Stimulated activated naive B cell treated with anti-CD40 and anti-IgM and Interleukin-4, amounts not matched to agents 10 μg/mL and 1 μg/mL and 100 μg/mL, for 72 hours (primary cell): ENCODE measurements around the gene DNMT3B.
"Not testable (repeated sequence)": the region's sequence is repeated elsewhere in the genome, so short reads cannot be mapped to it uniquely, and the experiment has no call there.

ENCODE experiments used
- ATAC-seq, 2 donors: fragments of 150-1000 bp; cut with Tn5 transposase; replicated peaks; 2 replicates each; pipeline ENCODE4 v1.10.0; 2021; ENCODE audit warnings: moderate library complexity in 1 of 2
- DNase-seq: peaks from one replicate; pipeline ENCODE4 v3.0.0; 2021
- H3K27ac Mint-ChIP-seq: one replicate; pipeline ENCODE4 v1.8.0; 2022; ENCODE audit warnings: mild to moderate bottlenecking, mixed read lengths
- H3K27me3 Mint-ChIP-seq, 2 donors: one replicate each; pipeline ENCODE4 v1.8.0; 2022; ENCODE audit warnings: mixed read lengths in 2 of 2
- H3K36me3 Mint-ChIP-seq, 2 donors: one replicate each; pipeline ENCODE4 v1.8.0; 2022; ENCODE audit warnings: mixed read lengths in 2 of 2, mild to moderate bottlenecking in 1 of 2
- H3K4me1 Mint-ChIP-seq, 2 donors: one replicate each; pipeline ENCODE4 v1.8.0; 2022; ENCODE audit warnings: mixed read lengths in 2 of 2, mild to moderate bottlenecking in 1 of 2
- H3K4me3 Mint-ChIP-seq, 2 donors: one replicate each; pipeline ENCODE4 v1.8.0; 2022; ENCODE audit warnings: mild to moderate bottlenecking in 2 of 2, mixed read lengths in 2 of 2, moderate library complexity in 1 of 2
- H3K9me3 Mint-ChIP-seq, 2 donors: one replicate each; pipeline ENCODE4 v1.8.0; 2022; ENCODE audit warnings: mixed read lengths in 2 of 2, mild to moderate bottlenecking in 1 of 2

DNMT3B gene

DNA sequence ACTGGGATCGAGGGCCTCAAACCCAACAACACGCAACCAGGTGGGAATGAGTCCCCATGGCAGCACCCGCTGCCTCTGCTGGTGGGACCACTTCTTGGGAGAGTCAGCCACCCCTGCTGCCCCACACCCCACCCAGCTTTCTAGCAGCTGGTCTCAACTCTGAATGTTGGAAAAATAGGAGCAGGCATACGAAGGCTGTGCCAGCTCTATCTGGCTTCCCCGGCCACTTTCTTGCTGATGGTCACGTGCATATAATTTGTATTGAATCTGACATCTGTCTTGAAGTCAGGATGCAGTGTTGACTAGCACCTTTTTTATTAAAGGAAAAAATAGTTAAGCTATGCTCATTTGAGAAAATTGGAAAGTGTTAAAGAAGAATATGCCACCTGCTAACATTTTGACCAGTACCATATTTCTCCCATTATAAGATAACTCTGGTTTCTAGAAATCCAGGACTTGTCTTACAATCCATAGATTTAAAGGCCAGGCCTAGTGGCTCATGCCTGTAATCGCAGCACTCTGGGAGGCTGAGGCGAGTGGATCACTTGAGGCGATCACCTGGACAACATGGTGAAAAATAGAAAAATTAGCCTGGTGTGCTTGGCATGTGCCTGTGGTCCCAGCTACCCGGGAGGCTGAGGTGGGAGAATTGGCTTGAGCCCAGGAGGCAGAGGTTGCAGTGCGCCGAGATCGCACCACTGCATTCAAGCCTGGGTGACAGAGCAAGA, 30.7 kb downstream of the DNMT3B start:
- no peaks in the 10 kb centered on the region for H3K36me3 Mint-ChIP-seq
- DNase-seq: no peak
- H3K9me3 Mint-ChIP-seq: no peaks in the 10 kb centered on the region
- H3K27ac Mint-ChIP-seq: peak overlapping the region; percentile 47
- peak overlapping the region; percentile 25 to 30 for H3K4me3 Mint-ChIP-seq
- ATAC-seq: peak in 1 of 2 donors; percentile 1
- no peaks in the 10 kb centered on the region for H3K27me3 Mint-ChIP-seq
- peaks cover 40 to 53% of the 10 kb centered on the region in 2 donors for H3K4me1 Mint-ChIP-seq

DNA sequence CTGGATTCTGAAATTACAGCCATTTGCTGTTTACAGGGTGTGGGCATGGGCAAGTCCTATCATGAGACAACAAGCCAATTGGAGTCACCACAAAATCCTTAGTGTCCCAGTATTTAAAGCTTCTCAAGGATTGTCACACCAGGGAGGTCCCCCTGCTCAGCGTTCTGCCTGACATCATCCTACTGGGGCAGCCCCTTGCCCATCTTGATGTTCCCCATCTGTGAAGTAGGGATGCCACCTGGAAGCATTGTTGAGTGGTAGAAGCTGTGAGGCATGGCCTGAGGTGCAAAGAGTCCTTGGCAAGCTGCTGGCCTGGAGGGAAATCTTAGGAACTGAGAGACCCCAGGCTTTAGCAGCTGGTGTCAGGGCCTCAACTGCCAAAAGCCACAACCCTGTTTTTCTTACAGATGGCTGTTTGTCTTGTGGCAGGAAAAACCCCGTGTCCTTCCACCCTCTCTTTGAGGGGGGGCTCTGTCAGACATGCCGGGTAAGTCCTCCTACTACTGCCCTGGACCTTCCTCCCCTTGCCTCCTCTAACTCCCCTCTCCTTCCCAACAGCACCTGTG, 34.3 kb downstream of the DNMT3B start:
- no peak overlapping the region for H3K4me3 Mint-ChIP-seq
- H3K27me3 Mint-ChIP-seq: no peaks in the 10 kb centered on the region
- no peaks in the 10 kb centered on the region for H3K36me3 Mint-ChIP-seq
- H3K27ac Mint-ChIP-seq: no peak overlapping the region
- no peak for DNase-seq
- no peaks in the 10 kb centered on the region for H3K9me3 Mint-ChIP-seq
- ATAC-seq: no peak
- H3K4me1 Mint-ChIP-seq: peaks cover 28 to 36% of the 10 kb centered on the region in 2 donors

DNA sequence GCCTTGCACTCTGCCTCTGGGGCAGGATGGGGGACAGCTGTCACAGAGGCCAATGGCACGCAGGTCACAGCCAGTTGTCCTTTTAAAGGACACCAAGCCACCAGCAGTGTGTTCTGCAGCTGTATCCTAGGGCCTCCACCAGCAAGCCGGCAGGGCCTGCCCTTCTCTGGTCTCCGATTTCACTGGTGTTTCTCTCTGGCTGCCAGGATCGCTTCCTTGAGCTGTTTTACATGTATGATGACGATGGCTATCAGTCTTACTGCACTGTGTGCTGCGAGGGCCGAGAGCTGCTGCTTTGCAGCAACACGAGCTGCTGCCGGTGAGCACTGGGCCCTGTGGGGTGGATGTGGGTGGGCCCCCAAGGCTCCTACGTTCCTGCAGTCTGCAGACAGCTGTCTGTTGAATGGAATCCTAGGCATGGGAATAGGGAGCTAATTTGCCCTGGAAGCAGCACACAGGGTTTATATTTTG, 34.8 kb downstream of the DNMT3B start:
- H3K9me3 Mint-ChIP-seq: no peaks in the 10 kb centered on the region
- peak overlapping the region; percentile 7 for H3K27ac Mint-ChIP-seq
- no peaks in the 10 kb centered on the region for H3K36me3 Mint-ChIP-seq
- no peak for DNase-seq
- H3K4me1 Mint-ChIP-seq: peaks cover 22 to 30% of the 10 kb centered on the region in 2 donors
- H3K27me3 Mint-ChIP-seq: no peaks in the 10 kb centered on the region
- H3K4me3 Mint-ChIP-seq: no peak overlapping the region
- ATAC-seq: no peak

DNA sequence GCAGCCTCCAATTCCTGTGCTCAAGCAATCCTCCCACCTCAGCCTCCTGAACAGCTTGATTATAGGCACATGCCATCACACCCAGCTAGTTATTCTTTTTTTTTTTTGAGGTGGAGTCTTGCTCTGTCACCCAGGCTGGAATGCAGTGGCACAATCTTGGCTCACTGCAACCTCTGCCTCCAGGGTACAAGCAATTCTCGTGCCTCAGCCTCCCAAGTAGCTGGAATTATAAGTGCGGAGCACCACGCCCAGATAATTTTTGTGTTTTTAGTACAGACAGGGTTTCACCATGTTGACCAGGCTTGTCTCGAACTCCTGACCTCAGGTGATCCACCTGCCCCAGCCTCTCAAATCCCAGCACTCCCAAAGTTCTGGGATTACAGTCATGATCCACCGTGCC, 35.4 kb downstream of the DNMT3B start:
- not testable (repeated sequence) for H3K36me3 Mint-ChIP-seq, H3K9me3 Mint-ChIP-seq, DNase-seq, H3K4me3 Mint-ChIP-seq, ATAC-seq, H3K27ac Mint-ChIP-seq, H3K27me3 Mint-ChIP-seq
- H3K4me1 Mint-ChIP-seq: peaks cover 17 to 25% of the 10 kb centered on the region in 2 donors

DNA sequence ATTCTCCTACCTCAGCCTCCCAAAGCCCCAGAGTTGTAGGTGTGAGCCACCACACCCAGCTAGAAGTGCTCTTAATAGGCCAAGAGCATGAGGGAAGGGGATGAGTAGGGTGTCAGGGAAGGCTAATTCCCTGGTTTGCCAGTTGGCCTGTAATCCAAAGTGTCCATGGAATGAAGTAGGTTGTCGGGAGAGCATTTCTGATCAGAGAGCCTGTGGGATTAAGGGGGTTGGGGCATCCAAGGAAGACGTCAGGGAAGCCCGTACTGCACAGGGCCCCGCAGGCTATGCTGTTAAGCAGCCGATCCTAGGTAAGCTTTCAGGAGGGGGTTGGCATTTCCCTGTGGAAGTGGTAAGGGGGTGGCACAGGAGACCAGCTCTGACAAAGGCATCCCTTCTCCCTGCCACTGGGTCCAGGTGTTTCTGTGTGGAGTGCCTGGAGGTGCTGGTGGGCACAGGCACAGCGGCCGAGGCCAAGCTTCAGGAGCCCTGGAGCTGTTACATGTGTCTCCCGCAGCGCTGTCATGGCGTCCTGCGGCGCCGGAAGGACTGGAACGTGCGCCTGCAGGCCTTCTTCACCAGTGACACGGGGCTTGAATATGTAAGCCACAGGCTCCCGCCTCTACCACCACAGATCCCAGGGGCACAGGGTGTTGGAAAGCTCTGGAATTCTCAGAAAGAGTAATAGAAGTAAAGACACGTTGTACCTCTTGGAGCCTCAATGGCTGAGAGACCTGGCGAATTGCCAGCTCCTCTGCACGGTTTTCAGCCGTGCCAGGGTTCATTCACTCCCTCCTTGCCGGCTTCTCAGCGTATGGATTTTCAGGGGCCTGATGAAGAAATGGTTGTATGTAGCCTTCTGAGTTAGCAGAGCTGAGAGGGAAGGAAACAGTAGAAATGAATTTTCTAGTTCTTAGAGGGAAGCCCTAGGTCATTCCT, 36.1 kb downstream of the DNMT3B start:
- peak overlapping the region; percentile 67 for H3K27ac Mint-ChIP-seq
- H3K36me3 Mint-ChIP-seq: no peaks in the 10 kb centered on the region
- peaks cover 13 to 17% of the 10 kb centered on the region in 2 donors for H3K4me1 Mint-ChIP-seq
- no peak overlapping the region for H3K4me3 Mint-ChIP-seq
- no peaks in the 10 kb centered on the region for H3K27me3 Mint-ChIP-seq
- H3K9me3 Mint-ChIP-seq: no peaks in the 10 kb centered on the region
- no peak for DNase-seq
- no peak for ATAC-seq

DNA sequence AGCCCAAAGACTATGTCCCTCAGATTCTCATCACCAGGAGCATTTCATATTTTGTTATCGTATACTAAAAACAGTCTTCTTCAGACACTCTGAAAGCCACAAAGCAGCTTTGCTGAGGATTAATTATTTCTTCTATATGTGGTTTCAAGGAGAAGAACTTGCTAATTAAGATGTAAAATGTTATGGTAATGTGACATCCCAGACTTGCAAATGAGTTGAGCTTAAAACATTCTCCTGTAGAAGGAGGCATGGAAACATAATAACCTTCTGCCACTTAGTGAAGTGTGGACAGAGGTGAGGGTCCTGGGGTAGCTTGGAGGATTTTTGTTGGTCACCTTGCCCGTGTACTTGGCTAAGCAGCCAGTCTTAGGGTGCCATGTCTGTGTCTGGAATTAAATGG, 40.9 kb downstream of the DNMT3B start:
- H3K27me3 Mint-ChIP-seq: no peaks in the 10 kb centered on the region
- no peak overlapping the region for H3K4me3 Mint-ChIP-seq
- H3K9me3 Mint-ChIP-seq: no peaks in the 10 kb centered on the region
- H3K36me3 Mint-ChIP-seq: no peaks in the 10 kb centered on the region
- DNase-seq (no peak), ATAC-seq (no peak)
- no peak overlapping the region for H3K27ac Mint-ChIP-seq
- H3K4me1 Mint-ChIP-seq: no peaks in the 10 kb centered on the region

DNA sequence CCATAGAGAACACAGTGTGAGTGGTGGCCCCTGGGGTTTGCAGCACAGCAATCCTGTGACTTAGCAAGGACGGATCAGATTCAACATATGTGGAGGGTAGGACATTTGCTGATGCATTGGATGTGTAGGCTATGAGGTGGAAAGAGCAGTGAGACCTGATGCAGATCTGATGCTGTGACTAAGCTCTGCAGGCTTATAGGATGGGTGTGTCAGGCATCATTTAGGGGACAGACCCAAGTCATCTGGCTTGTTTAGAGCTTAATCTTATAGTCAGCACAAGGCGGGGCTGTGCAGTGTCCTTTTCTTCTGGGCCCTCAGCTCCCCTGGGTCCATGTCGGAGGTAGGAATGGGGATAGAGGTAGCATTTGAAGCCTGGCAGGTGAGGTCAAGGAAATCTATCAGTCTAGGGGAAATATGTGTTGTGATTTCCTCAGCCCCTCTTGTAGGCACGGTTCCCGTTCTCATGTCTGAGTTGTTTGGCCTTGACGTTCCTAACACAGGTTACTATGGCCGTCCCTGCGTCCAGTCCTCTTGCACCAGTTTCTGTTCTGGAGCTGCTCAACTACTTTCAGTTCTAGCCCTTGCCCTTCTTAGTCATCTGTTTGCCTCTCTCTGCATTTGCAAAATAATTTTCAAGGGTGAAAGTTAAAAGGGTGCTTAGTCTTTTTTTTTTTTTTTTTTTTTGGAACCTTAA, 42.0 kb downstream of the DNMT3B start:
- H3K27ac Mint-ChIP-seq: no peak overlapping the region
- H3K4me3 Mint-ChIP-seq: no peak overlapping the region
- no peaks in the 10 kb centered on the region for H3K27me3 Mint-ChIP-seq
- no peak for ATAC-seq
- H3K4me1 Mint-ChIP-seq: no peaks in the 10 kb centered on the region
- no peak for DNase-seq
- no peaks in the 10 kb centered on the region for H3K36me3 Mint-ChIP-seq
- no peaks in the 10 kb centered on the region for H3K9me3 Mint-ChIP-seq

DNA sequence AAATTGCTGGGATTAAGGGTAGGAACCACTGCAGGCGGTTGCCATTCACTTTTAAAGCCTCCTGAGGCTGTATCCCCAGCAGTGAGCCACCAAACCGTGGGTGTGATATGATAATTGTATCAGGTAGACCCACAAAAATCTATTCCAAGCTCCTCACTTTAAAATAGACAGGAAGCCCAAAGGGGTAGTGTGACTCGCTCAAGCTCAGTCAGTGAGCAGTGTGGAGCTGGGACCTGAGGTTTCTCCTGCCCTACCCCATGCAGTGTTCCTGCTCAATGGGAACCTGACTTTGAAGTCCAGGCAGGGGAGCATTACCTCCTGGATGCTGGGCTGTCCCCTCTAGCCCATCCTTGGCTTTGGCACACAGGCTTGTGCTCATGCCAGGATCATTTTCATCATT, 42.6 kb downstream of the DNMT3B start:
- no peak for ATAC-seq
- Mint-ChIP-seq H3K9me3 (no peaks in the 10 kb centered on the region), H3K27ac (no peak overlapping the region), H3K27me3 (no peaks in the 10 kb centered on the region), H3K36me3 (no peaks in the 10 kb centered on the region), H3K4me1 (no peaks in the 10 kb centered on the region), H3K4me3 (no peak overlapping the region)
- no peak for DNase-seq

DNA sequence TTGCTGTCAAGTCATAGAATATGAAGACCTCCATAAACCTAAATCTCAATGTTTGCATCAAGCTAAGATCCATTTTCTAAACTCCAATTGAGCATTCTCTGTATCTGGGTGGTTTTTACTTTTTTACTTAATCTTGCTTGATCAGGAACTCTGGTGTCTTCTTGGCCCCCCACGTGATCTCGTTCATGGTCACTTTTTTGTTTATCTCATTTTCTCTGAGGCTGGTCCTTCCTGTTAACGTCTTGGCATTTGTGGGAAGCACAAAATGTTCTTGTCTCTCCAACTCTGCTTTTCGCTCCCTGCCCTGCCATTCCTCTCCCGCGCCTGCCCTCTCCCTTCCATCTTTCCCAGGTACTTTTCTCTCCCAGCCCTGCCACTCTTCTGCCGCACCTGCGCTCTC, 43.5 kb downstream of the DNMT3B start:
- no peaks in the 10 kb centered on the region for H3K27me3 Mint-ChIP-seq
- no peaks in the 10 kb centered on the region for H3K4me1 Mint-ChIP-seq
- DNase-seq (no peak), ATAC-seq (no peak)
- no peaks in the 10 kb centered on the region for H3K9me3 Mint-ChIP-seq
- H3K4me3 Mint-ChIP-seq: no peak overlapping the region
- H3K36me3 Mint-ChIP-seq: no peaks in the 10 kb centered on the region
- no peak overlapping the region for H3K27ac Mint-ChIP-seq

DNA sequence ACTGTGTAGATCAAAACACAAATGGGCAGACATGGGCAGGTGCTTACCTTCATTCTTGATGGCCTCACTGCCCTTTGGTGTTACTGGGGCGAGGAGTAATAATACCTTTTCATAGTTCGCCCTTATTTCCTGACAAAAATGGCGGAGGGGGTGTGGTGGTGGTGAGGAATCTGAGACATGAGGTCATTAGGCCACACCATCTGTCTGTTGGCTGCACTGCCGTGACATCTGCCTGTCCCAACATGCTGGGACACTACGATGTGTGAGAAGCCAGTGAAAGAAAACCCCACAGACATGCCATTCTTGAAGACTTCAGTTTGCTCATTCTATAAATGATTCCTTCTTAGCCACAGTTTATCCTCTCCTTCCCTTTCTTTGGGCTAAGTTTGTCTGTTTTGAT, 44.2 kb downstream of the DNMT3B start:
- no peak overlapping the region for H3K4me3 Mint-ChIP-seq
- no peak for ATAC-seq
- no peaks in the 10 kb centered on the region for H3K27me3 Mint-ChIP-seq
- H3K9me3 Mint-ChIP-seq: no peaks in the 10 kb centered on the region
- H3K4me1 Mint-ChIP-seq: no peaks in the 10 kb centered on the region
- no peak for DNase-seq
- no peak overlapping the region for H3K27ac Mint-ChIP-seq
- no peaks in the 10 kb centered on the region for H3K36me3 Mint-ChIP-seq

DNA sequence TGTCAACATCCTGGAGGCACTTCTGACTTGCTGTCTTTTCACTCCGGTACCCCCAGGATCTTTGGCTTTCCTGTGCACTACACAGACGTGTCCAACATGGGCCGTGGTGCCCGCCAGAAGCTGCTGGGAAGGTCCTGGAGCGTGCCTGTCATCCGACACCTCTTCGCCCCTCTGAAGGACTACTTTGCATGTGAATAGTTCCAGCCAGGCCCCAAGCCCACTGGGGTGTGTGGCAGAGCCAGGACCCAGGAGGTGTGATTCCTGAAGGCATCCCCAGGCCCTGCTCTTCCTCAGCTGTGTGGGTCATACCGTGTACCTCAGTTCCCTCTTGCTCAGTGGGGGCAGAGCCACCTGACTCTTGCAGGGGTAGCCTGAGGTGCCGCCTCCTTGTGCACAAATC, 45.5 kb downstream of the DNMT3B start:
- DNase-seq (no peak), ATAC-seq (no peak)
- Mint-ChIP-seq H3K36me3 (no peaks in the 10 kb centered on the region), H3K9me3 (no peaks in the 10 kb centered on the region), H3K4me3 (no peak overlapping the region), H3K4me1 (no peaks in the 10 kb centered on the region), H3K27ac (no peak overlapping the region), H3K27me3 (no peaks in the 10 kb centered on the region)

DNA sequence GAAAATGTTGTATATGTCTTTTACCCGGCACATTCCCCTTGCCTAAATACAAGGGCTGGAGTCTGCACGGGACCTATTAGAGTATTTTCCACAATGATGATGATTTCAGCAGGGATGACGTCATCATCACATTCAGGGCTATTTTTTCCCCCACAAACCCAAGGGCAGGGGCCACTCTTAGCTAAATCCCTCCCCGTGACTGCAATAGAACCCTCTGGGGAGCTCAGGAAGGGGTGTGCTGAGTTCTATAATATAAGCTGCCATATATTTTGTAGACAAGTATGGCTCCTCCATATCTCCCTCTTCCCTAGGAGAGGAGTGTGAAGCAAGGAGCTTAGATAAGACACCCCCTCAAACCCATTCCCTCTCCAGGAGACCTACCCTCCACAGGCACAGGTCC, 46.3 kb downstream of the DNMT3B start:
- Mint-ChIP-seq H3K36me3 (no peaks in the 10 kb centered on the region), H3K9me3 (no peaks in the 10 kb centered on the region), H3K4me3 (no peak overlapping the region), H3K4me1 (no peaks in the 10 kb centered on the region), H3K27me3 (no peaks in the 10 kb centered on the region), H3K27ac (no peak overlapping the region)
- DNase-seq (no peak), ATAC-seq (no peak)

DNA sequence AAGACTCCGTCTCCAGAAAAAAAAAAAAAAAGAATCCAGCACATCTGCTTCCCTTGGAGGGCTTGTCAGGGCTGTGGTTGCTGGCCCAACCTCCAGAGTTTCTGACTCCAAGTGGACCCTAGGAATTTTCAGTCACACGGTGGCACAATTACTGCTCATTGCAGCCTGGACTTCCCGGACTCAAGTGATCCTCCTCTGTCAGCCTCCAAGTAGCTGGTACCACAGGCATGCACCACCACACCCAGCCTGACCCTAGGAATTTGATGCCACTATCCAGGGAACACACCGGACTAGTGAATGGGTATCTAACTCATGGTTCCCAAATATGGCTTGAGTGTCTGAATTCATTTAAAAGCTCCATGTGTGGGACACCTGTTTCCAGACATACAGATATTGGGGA, 47.7 kb downstream of the DNMT3B start:
- no peak overlapping the region for H3K4me3 Mint-ChIP-seq

DNA sequence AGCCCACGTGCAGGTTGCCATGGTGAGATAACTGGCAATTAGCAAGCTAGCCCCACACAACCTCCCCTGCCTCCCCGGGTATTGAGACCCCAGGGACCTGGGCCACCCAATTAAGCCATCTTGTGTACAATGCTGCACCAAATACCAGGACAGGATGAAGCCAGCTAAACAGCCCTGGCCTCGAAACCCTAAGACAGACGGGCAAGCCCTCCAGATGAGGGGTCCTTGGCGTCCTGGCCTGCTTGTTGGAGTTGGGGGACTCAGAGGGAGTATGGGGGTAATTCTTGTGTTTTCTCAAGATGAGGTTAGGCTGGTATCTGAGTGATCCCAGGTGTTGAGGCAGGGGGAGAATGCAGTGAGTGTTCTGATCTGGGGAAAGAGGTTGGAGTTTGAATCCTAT, 48.8 kb downstream of the DNMT3B start:
- no peaks in the 10 kb centered on the region for H3K27me3 Mint-ChIP-seq

More for the DNA sequence above, 47.7 kb downstream of the DNMT3B start:
- H3K36me3 Mint-ChIP-seq: no peaks in the 10 kb centered on the region
- DNase-seq (no peak), ATAC-seq (no peak)
- no peak overlapping the region for H3K27ac Mint-ChIP-seq
- no peaks in the 10 kb centered on the region for H3K9me3 Mint-ChIP-seq
- no peaks in the 10 kb centered on the region for H3K4me1 Mint-ChIP-seq
- H3K27me3 Mint-ChIP-seq: no peaks in the 10 kb centered on the region

More for the DNA sequence above, 48.8 kb downstream of the DNMT3B start:
- Mint-ChIP-seq H3K36me3 (no peaks in the 10 kb centered on the region), H3K4me1 (no peaks in the 10 kb centered on the region), H3K27ac (no peak overlapping the region), H3K9me3 (no peaks in the 10 kb centered on the region), H3K4me3 (no peak overlapping the region)
- no peak for DNase-seq
- no peak for ATAC-seq
